ENCODE data around the gene ASB10. TPM values are rescaled to one million over a fixed set of nuclear protein-coding genes. Genes with fewer than 3 reads are reported as not detected.

The ASB10 gene
- total and polyA plus RNA-seq, 2 experiments from 2014 or later, result not detected

GRCh38 chr7:151133986-151134742 is 52.9 kb downstream of the ASB10 start:
- no peaks in the 10 kb centered on the region for H3K9me2 ChIP-seq (ENCODE audit: insufficient read depth)
- H3K27me3 Mint-ChIP-seq (ENCODE audit: insufficient read depth, low read depth, poor library complexity), result peaks cover 20% of the 10 kb centered on the region
- H3K27ac Mint-ChIP-seq, result no peak overlapping the region
- H3K27ac ChIP-seq (ENCODE audit: low read depth), result no peak overlapping the region
- no peak overlapping the region for H3K4me3 Mint-ChIP-seq
- DNase-seq (ENCODE audit: low spot score) (no peak), ATAC-seq (no peak)
- no peak overlapping the region for H3K4me2 ChIP-seq
- no peaks in the 10 kb centered on the region for H3K36me3 ChIP-seq (ENCODE audit: insufficient read depth)
- no peak overlapping the region for H2AFZ ChIP-seq
- peaks cover 21% of the 10 kb centered on the region for H3K4me1 Mint-ChIP-seq
- H3K79me2 ChIP-seq (replicated peaks; ENCODE audit: insufficient read depth), result no peaks in the 10 kb centered on the region
- H3K36me3 Mint-ChIP-seq (ENCODE audit: low read depth), result peaks cover 23% of the 10 kb centered on the region
- no peak overlapping the region for H3K4me3 ChIP-seq
- H3K4me1 ChIP-seq (ENCODE audit: insufficient read depth), result peaks cover 19% of the 10 kb centered on the region
- TF ChIP-seq POLR2AphosphoS5 (IDR thresholded peaks at IDR 0.05; ENCODE audit: low read depth) (no peak), EZH2 (IDR thresholded peaks at IDR 0.05; ENCODE audit: low read depth, unreplicated experiment) (no peak), CTCF (conservative IDR thresholded peaks at IDR 0.05; ENCODE audit: low read depth in 2 of 2) (no peak), NANOG (IDR thresholded peaks at IDR 0.05; ENCODE audit: borderline replicate concordance) (no peak), ZNF114 (CRISPR knock-in tag; IDR thresholded peaks at IDR 0.05) (no peak)
- H3K9me3 Mint-ChIP-seq, result no peaks in the 10 kb centered on the region
- H3F3A ChIP-seq (replicated peaks; ENCODE audit: low read depth), result 0 out of 2 replicates have a peak, but pooled peaks cover 2% of the 10 kb centered on the region
- H4K20me1 ChIP-seq (replicated peaks; ENCODE audit: insufficient read depth), result peaks cover 7% of the 10 kb centered on the region
- peaks cover 8% of the 10 kb centered on the region for H3K27me3 ChIP-seq (ENCODE audit: insufficient read depth)

DNA sequence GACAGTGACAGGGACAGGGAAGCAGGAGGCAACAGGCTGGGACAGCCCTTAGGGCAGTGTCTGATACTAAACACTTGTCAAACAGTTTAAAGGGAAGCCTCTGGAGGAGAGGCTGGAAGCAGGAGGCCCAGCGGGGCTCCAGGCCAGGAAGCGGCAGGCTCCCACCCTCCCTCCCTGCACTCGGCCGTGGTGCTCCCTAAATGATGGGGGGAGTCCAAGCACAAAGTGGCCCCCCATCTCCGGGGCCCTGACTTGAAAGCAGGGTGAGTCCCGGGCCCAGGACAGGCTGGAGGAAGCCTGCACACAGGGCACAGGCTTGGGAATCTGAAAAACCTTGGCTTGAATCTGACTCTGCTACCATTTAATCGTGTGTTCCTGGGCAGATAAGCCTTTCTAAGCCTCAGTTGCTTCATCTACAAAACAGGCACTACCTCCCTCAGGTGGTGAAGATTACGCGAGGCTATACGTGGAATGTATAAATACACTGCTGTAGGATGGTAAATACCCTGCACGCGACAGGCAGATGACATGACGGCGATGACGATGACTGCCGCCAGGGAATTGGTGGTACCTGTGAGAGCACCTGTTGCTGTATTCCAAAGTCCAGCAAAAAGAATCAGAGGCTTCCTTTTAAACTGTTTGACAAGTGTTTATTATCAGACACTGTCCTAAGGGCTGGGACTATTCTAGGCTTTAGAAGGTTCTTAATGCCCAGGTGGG is 53.6 kb downstream of the ASB10 start:
- DNase-seq (ENCODE audit: low spot score) (no peak), ATAC-seq (no peak)
- Histone ChIP-seq H3K36me3 (ENCODE audit: insufficient read depth) (no peaks in the 10 kb centered on the region), H3K27ac (ENCODE audit: low read depth) (no peak overlapping the region), H3K9me2 (ENCODE audit: insufficient read depth) (no peaks in the 10 kb centered on the region), H3K79me2 (replicated peaks; ENCODE audit: insufficient read depth) (no peaks in the 10 kb centered on the region), H4K20me1 (replicated peaks; ENCODE audit: insufficient read depth) (peaks cover 7% of the 10 kb centered on the region), H3K4me1 (ENCODE audit: insufficient read depth) (peaks cover 12% of the 10 kb centered on the region), H3F3A (replicated peaks; ENCODE audit: low read depth) (0 out of 2 replicates have a peak, but pooled peaks cover 2% of the 10 kb centered on the region), H3K4me3 (no peak overlapping the region), H3K27me3 (ENCODE audit: insufficient read depth) (peaks cover under 1% of the 10 kb centered on the region; the same call in 1 of the 2 replicates), H3K4me2 (no peak overlapping the region), H2AFZ (no peak overlapping the region)
- Mint-ChIP-seq H3K36me3 (ENCODE audit: low read depth) (peaks cover 25% of the 10 kb centered on the region), H3K27ac (no peak overlapping the region), H3K4me1 (peaks cover 14% of the 10 kb centered on the region), H3K4me3 (no peak overlapping the region), H3K27me3 (ENCODE audit: insufficient read depth, low read depth, poor library complexity) (peaks cover 18% of the 10 kb centered on the region), H3K9me3 (no peaks in the 10 kb centered on the region)
- TF ChIP-seq CREB1 (CRISPR knock-in tag; IDR thresholded peaks at IDR 0.05; ENCODE audit: low read depth), result no peak
